Epithelial cell of esophagus (primary cell): ENCODE measurements around the gene CNNM4.

Source experiments
- DNase-seq: peaks from one replicate; pipeline ENCODE4 v3.0.0; 2010; ENCODE audit warnings: low read depth
- H3K4me3 ChIP-seq: 2 replicates; pipeline ENCODE4 v1.5.1; 2011; ENCODE audit warnings: mild to moderate bottlenecking, low read length, control low read depth
- CTCF ChIP-seq: IDR thresholded peaks from 2 replicates; pipeline ENCODE4 v1.5.1; 2011; ENCODE audit warnings: low read depth, mild to moderate bottlenecking, low read length, control low read depth, inconsistent platforms; ENCODE audit not compliant: insufficient read depth; ENCODE audit errors: missing control alignments

The CNNM4 gene

GRCh38 chr2:96811917-96812316, 51.2 kb downstream of the CNNM4 start:
- no peak for TF ChIP-seq CTCF
- no peak overlapping the region for H3K4me3 ChIP-seq
- no peak for DNase-seq

- no peak for TF ChIP-seq CTCF
- no peak for DNase-seq
- no peak overlapping the region for H3K4me3 ChIP-seq
Observed at GRCh38 chr2:96813656-96814055, 53.0 kb downstream of the CNNM4 start.

GRCh38 chr2:96815326-96816126, 54.8 kb downstream of the CNNM4 start:
- H3K4me3 ChIP-seq = peak overlapping the region; percentile 60
- peak; percentile 58 for DNase-seq
- no peak for TF ChIP-seq CTCF

GRCh38 chr2:96816127-96816835, 55.6 kb downstream of the CNNM4 start, which contains the start of gene CNNM3:
CNNM3 (plus strand) TSS chr2:96816268; CDS start chr2:96816278, 10 bp downstream.
- peak; percentile 97 for DNase-seq
- peak; percentile 33 for TF ChIP-seq CTCF
- H3K4me3 ChIP-seq = peak within 1 kb of the TSS; percentile 60

GRCh38 chr2:96816836-96817702, 56.4 kb downstream of the CNNM4 start:
- DNase-seq = no peak
- peak overlapping the region; percentile 44 for H3K4me3 ChIP-seq
- TF ChIP-seq CTCF = no peak

GRCh38 chr2:96817882-96818281, 57.2 kb downstream of the CNNM4 start:
- peak overlapping the region; percentile 44 for H3K4me3 ChIP-seq
- no peak for DNase-seq
- TF ChIP-seq CTCF = no peak
